Breast epithelium (tissue), 4 donors: ENCODE results near the gene DBN1. TPM values are rescaled to one million over a fixed set of nuclear protein-coding genes. Genes with fewer than 3 reads are reported as not detected.

Source experiments
- DNase-seq, 2 donors: peaks; one replicate each; pipeline ENCODE4 v3.0.0-alpha.2; 2019; ENCODE audit warnings: low spot score in 2 of 2
- H3K27ac ChIP-seq, 2 donors: fragments of 200-600 bp; sonication (generic) in 1 of 2; one replicate each; pipeline ENCODE4 v1.5.1; 2016 to 2019; ENCODE audit warnings: mild to moderate bottlenecking in 1 of 2
- H3K27me3 ChIP-seq, 2 donors: fragments of 200-600 bp; sonication (generic) in 1 of 2; one replicate each; pipeline versions ENCODE4 v1.5.1 to v1.6.0; 2017 to 2019; ENCODE audit warnings: control low read depth in 1 of 2, mild to moderate bottlenecking in 1 of 2
- H3K36me3 ChIP-seq: fragments of 200-600 bp; one replicate; pipeline ENCODE4 v1.5.1; 2019
- H3K4me1 ChIP-seq, 2 donors: fragments of 200-600 bp; sonication (generic); one replicate each; pipeline ENCODE4 v1.5.1; 2016 to 2019; ENCODE audit warnings: control low read depth in 1 of 2
- H3K4me3 ChIP-seq, 3 donors: fragments of 200-600 bp; sonication (generic); 1 replicate in 2 of 3; 2 replicates in 1 of 3; pipeline ENCODE4 v1.5.1; 2016 to 2019; ENCODE audit warnings: mild to moderate bottlenecking in 3 of 3, moderate library complexity in 2 of 3
- H3K9me3 ChIP-seq, 2 donors: fragments of 200-600 bp; sonication (generic) in 1 of 2; one replicate each; pipeline ENCODE4 v1.5.1; 2016 to 2019; ENCODE audit warnings: control low read depth in 1 of 2
- POLR2A ChIP-seq: fragments of 450-650 bp; IDR thresholded peaks from one replicate; pipeline ENCODE4 v1.6.1; 2016; ENCODE audit warnings: antibody characterized with exemption, mild to moderate bottlenecking, moderate library complexity
- POLR2AphosphoS5 ChIP-seq, 3 donors: sonication (generic); formaldehyde crosslinking; IDR thresholded peaks; one replicate each; pipeline ENCODE4 v1.6.1; 2017; ENCODE audit warnings: antibody characterized with exemption in 3 of 3
- intact Hi-C: fragments of 100-400 bp; cut with DNase I; formaldehyde crosslinking; loops from one replicate; pipeline ENCODE4 v1.15.1; 2023; ENCODE audit warnings: low total_unique reads
- total RNA-seq, 3 donors: library from RNA; depleted of rRNA; stranded (reverse); fragments of >200 nt; gene quantifications; one replicate each; pipeline ENCODE4 v1.1.0, GENCODE V29; 2016
- TF ChIP-seq, protein P1 (sequence below), 3 donors: fragments of 450-650 bp; IDR thresholded peaks; one replicate each; pipeline ENCODE4 v1.5.1; 2016 to 2017; ENCODE audit warnings: antibody characterized with exemption in 3 of 3, mild to moderate bottlenecking in 3 of 3, moderate library complexity in 3 of 3

Gene DBN1
- total RNA-seq, 3 donors from 2014 or later: 30.7 to 94.6 (median 61.3) TPM

- Histone ChIP-seq H3K36me3 (no peaks in the 10 kb centered on the region), H3K9me3 (no peaks in the 10 kb centered on the region), H3K4me3 (no peak overlapping the region), H3K4me1 (no peaks in the 10 kb centered on the region), H3K27me3 (no peaks in the 10 kb centered on the region), H3K27ac (peak overlapping the region; percentile 81 to 82)
- DNase-seq: no peak
- TF ChIP-seq, protein P1, sequence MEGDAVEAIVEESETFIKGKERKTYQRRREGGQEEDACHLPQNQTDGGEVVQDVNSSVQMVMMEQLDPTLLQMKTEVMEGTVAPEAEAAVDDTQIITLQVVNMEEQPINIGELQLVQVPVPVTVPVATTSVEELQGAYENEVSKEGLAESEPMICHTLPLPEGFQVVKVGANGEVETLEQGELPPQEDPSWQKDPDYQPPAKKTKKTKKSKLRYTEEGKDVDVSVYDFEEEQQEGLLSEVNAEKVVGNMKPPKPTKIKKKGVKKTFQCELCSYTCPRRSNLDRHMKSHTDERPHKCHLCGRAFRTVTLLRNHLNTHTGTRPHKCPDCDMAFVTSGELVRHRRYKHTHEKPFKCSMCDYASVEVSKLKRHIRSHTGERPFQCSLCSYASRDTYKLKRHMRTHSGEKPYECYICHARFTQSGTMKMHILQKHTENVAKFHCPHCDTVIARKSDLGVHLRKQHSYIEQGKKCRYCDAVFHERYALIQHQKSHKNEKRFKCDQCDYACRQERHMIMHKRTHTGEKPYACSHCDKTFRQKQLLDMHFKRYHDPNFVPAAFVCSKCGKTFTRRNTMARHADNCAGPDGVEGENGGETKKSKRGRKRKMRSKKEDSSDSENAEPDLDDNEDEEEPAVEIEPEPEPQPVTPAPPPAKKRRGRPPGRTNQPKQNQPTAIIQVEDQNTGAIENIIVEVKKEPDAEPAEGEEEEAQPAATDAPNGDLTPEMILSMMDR (IDR thresholded peaks at IDR 0.05): no peak
- no peak for TF ChIP-seq POLR2A
- no peak for TF ChIP-seq POLR2AphosphoS5 (IDR thresholded peaks at IDR 0.05)
- intact Hi-C loops: loop anchor here (10.0 kb wide), 1 partner anchor 343 kb away; no protein-coding TSS in a partner anchor
Measured at GRCh38 chr5:177457852-177458681, 15.4 kb downstream of the DBN1 start.

DNA sequence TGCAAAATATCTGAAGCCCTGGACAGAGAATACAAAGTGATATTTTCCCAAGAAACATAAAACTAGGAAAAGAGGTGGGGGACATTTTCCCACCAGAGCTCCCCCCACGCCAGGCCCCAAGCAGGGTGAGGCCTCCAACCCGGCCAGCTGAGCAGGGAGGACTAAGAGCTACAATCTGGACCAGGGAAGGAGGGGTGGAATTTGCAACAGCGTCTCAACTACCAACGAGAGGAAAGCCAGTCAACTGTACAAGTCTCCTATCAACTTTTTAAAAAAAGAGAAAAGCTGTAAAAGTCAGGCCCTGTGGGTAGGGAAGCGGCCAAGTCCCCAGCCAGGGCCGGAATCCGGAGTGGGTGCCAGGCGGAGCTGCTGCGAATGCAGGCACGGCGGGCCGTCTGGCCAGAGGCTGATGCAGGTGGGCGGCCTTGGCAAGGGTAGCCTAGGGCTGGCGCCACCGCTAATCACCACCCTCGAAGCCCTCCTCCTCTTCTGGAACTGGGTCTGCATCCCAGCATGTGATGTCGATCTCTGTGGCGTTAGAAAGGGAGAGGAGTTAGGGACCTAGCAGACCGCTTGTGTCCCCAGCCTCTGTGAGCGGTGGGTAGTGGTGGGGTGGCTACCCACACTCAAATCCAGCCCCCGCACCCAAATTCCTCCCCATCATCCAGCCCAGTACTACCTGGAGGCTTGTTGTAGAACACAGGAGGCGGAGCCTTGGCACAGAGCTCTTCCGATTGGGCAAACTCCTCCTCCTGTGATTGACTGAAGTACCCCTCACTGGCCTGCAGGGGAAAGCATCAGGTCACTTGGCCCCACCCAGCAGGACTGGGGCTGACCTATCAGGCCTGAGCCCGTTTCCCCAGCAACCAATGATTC lies 16.2 kb downstream of the DBN1 start:
- intact Hi-C loops: loop anchor here (10.0 kb wide), 1 partner anchor 342 kb away; no protein-coding TSS in a partner anchor
- Histone ChIP-seq H3K9me3 (no peaks in the 10 kb centered on the region), H3K27me3 (peaks cover 0 to 2% of the 10 kb centered on the region in 2 donors), H3K4me1 (no peaks in the 10 kb centered on the region), H3K4me3 (peak overlapping the region in 1 of 3 donors; percentile 24), H3K27ac (peak overlapping the region; percentile 81 to 82), H3K36me3 (no peaks in the 10 kb centered on the region)
- DNase-seq: peak in 1 of 2 donors; percentile 85
- TF ChIP-seq POLR2AphosphoS5 (IDR thresholded peaks at IDR 0.05) (peak in 1 of 3 donors; percentile 7), POLR2A (no peak)
- TF ChIP-seq, protein P1 (IDR thresholded peaks at IDR 0.05): peak; percentile 65 to 77 (median 66)

DNA sequence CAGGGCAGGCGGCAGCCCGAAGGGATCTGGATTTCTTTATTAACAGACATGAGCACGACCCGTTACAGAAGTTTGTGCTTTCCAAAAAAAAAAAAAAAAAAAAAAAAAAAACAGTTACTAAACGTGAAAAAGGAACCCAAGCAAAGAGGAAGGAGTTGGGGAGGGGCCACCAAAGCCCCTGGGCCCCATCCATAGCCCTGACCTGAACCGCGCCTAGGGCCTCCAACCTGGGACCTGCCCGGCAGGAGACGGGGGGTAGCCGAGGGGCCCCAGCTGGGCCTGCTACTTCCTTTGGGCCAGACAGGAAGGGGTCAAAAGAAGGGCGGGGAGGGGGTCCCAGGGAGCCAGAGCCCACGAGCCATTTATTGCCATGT lies 16.9 kb downstream of the DBN1 start:
- H3K4me3 ChIP-seq: peak overlapping the region in 1 of 3 donors; percentile 60
- intact Hi-C loops: loop anchor here (10.0 kb wide), 1 partner anchor 342 kb away; no protein-coding TSS in a partner anchor
- H3K27ac ChIP-seq: peak overlapping the region; percentile 81 to 82

GRCh38 chr5:177455661-177456590 lies 17.5 kb downstream of the DBN1 start:
- Histone ChIP-seq H3K27me3 (peaks cover 0 to 2% of the 10 kb centered on the region in 2 donors), H3K9me3 (no peaks in the 10 kb centered on the region), H3K4me1 (no peaks in the 10 kb centered on the region), H3K4me3 (peak overlapping the region; percentile 45 to 79 (median 60)), H3K27ac (peak overlapping the region; percentile 57 to 82), H3K36me3 (no peaks in the 10 kb centered on the region)
- intact Hi-C loops: loop anchor here (1.0 to 10.0 kb wide), 2 partner anchors 30 to 341 kb away; partner anchors contain the start of gene GRK6
- DNase-seq: peak; percentile 92 to 95
- TF ChIP-seq POLR2AphosphoS5 (IDR thresholded peaks at IDR 0.05) (peak in 2 of 3 donors; percentile 27 to 49), POLR2A (no peak)
- TF ChIP-seq, protein P1 (IDR thresholded peaks at IDR 0.05): peak; percentile 41 to 72 (median 57)

More for the DNA sequence above, 16.9 kb downstream of the DBN1 start:
- DNase-seq: no peak
- Histone ChIP-seq H3K4me1 (no peaks in the 10 kb centered on the region), H3K27me3 (peaks cover 0 to 2% of the 10 kb centered on the region in 2 donors), H3K36me3 (no peaks in the 10 kb centered on the region), H3K9me3 (no peaks in the 10 kb centered on the region)
- TF ChIP-seq, protein P1 (IDR thresholded peaks at IDR 0.05): no peak
- TF ChIP-seq POLR2A (no peak), POLR2AphosphoS5 (IDR thresholded peaks at IDR 0.05) (no peak)
